Thymus (tissue), 11 donors: ENCODE data around the gene RPL26. TPM values are rescaled to one million over a fixed set of nuclear protein-coding genes. Genes with fewer than 3 reads are reported as not detected.

Experiments
- DNase-seq, 9 donors: peaks; one replicate each; pipeline ENCODE4 v3.0.0-alpha.2; 2013; ENCODE audit warnings: low spot score in 9 of 9, low read depth in 6 of 9, missing footprints in 1 of 9
- H3K27ac ChIP-seq, 2 donors: one replicate each; pipeline ENCODE4 v1.5.1; 2013; ENCODE audit warnings: control low read depth in 1 of 2, low read depth in 1 of 2, low read length in 1 of 2, mild to moderate bottlenecking in 1 of 2, moderate library complexity in 1 of 2
- H3K27me3 ChIP-seq, 2 donors: one replicate each; pipeline ENCODE4 v1.5.1; 2013; ENCODE audit warnings: low read length in 1 of 2; ENCODE audit not compliant: control insufficient read depth in 2 of 2, insufficient read depth in 1 of 2
- H3K36me3 ChIP-seq, 2 donors: one replicate each; pipeline ENCODE4 v1.5.1; 2013; ENCODE audit warnings: low read length in 1 of 2, mild to moderate bottlenecking in 1 of 2, moderate library complexity in 1 of 2; ENCODE audit not compliant: control insufficient read depth in 2 of 2, insufficient read depth in 2 of 2
- H3K4me1 ChIP-seq, 2 donors: one replicate each; pipeline ENCODE4 v1.5.1; 2013; ENCODE audit warnings: low read length in 2 of 2; ENCODE audit not compliant: control insufficient read depth in 2 of 2, insufficient read depth in 2 of 2
- H3K4me3 ChIP-seq, 2 donors: one replicate each; pipeline ENCODE4 v1.5.1; 2013; ENCODE audit warnings: low read length in 2 of 2, control low read depth in 1 of 2, mild to moderate bottlenecking in 1 of 2
- H3K9me3 ChIP-seq, 2 donors: one replicate each; pipeline ENCODE4 v1.5.1; 2013; ENCODE audit warnings: low read length in 1 of 2, mild to moderate bottlenecking in 1 of 2; ENCODE audit not compliant: control insufficient read depth in 2 of 2, insufficient read depth in 1 of 2
- WGBS: extraction: QIAGEN DNeasy Blood & Tissue Kit; methylation state at CpG from one replicate; pipeline ENCODE4 v1.1.7; 2013; 5-methylcytosine and 5-hydroxymethylcytosine counted together
- polyA plus RNA-seq: library from polyadenylated mRNA; stranded (reverse); fragments of 200-250 nt; gene quantifications from one replicate; pipeline ENCODE4 v1.2.3, GENCODE V29; 2013
- total RNA-seq: library from RNA; stranded (reverse); fragments of 120-200 nt; gene quantifications from one replicate; pipeline ENCODE4 v1.2.4, GENCODE V29; 2013
- donor health status: healthy.

RPL26 gene
- total and polyA plus RNA-seq, 2 donors: 5,303 to 6,011 TPM

- Histone ChIP-seq H3K27me3 (peaks cover 0 to 7% of the 10 kb centered on the region in 2 donors), H3K27ac (no peak overlapping the region), H3K4me1 (no peaks in the 10 kb centered on the region), H3K36me3 (no peaks in the 10 kb centered on the region), H3K9me3 (no peaks in the 10 kb centered on the region), H3K4me3 (no peak overlapping the region)
- 93% methylated on average over 4 of the region's 4 CpGs for WGBS
- no peak for DNase-seq
Observed at GRCh38 chr17:8333281-8333680, 49.7 kb downstream of the RPL26 start.

GRCh38 chr17:8332688-8333087 lies 50.3 kb downstream of the RPL26 start:
- Histone ChIP-seq H3K27ac (no peak overlapping the region), H3K36me3 (no peaks in the 10 kb centered on the region), H3K9me3 (no peaks in the 10 kb centered on the region), H3K27me3 (peaks cover 3 to 13% of the 10 kb centered on the region in 2 donors), H3K4me3 (no peak overlapping the region), H3K4me1 (no peaks in the 10 kb centered on the region)
- no peak for DNase-seq
- WGBS: 88% methylated on average over 5 of the region's 5 CpGs

GRCh38 chr17:8332128-8332527 lies 50.9 kb downstream of the RPL26 start:
- 94% methylated on average over 2 of the region's 2 CpGs for WGBS
- DNase-seq: no peak
- Histone ChIP-seq H3K9me3 (no peaks in the 10 kb centered on the region), H3K4me3 (no peak overlapping the region), H3K27me3 (peaks cover 3 to 19% of the 10 kb centered on the region in 2 donors), H3K36me3 (no peaks in the 10 kb centered on the region), H3K27ac (no peak overlapping the region), H3K4me1 (peaks cover 0 to 2% of the 10 kb centered on the region in 2 donors)

Other genes starting within 250 kb of the RPL26 start
- gene PER1, start 230.8 kb downstream of the RPL26 start, total RNA-seq: 4.2 TPM
- gene PER1, start 230.8 kb downstream of the RPL26 start, polyA plus RNA-seq: 71.9 TPM
- 7.4 TPM for gene VAMP2, start 220.2 kb downstream of the RPL26 start, total RNA-seq
- gene VAMP2, start 220.2 kb downstream of the RPL26 start, polyA plus RNA-seq: 73.9 TPM
- 71.6 TPM for gene TMEM107, start 206.8 kb downstream of the RPL26 start, total RNA-seq
- 21.3 TPM for gene TMEM107, start 206.8 kb downstream of the RPL26 start, polyA plus RNA-seq
- 8.5 TPM for gene BORCS6, start 193.0 kb downstream of the RPL26 start, total RNA-seq
- gene BORCS6, start 193.0 kb downstream of the RPL26 start, polyA plus RNA-seq: 11.4 TPM
- 58.8 TPM for gene AURKB, start 172.6 kb downstream of the RPL26 start, total RNA-seq
- 11.3 TPM for gene AURKB, start 172.6 kb downstream of the RPL26 start, polyA plus RNA-seq
- 12.0 TPM for gene CTC1, start 135.1 kb downstream of the RPL26 start, total RNA-seq
- gene CTC1, start 135.1 kb downstream of the RPL26 start, polyA plus RNA-seq: 55.8 TPM
- gene PFAS, start 133.9 kb downstream of the RPL26 start, total RNA-seq: 19.6 TPM
- gene PFAS, start 133.9 kb downstream of the RPL26 start, polyA plus RNA-seq: 12.8 TPM
- gene RANGRF, start 94.5 kb downstream of the RPL26 start, total RNA-seq: 29.0 TPM
- 51.3 TPM for gene RANGRF, start 94.5 kb downstream of the RPL26 start, polyA plus RNA-seq
- 0.90 TPM for gene SLC25A35, start 87.8 kb downstream of the RPL26 start, total RNA-seq
- 8.5 TPM for gene SLC25A35, start 87.8 kb downstream of the RPL26 start, polyA plus RNA-seq
- 0.71 TPM for gene ARHGEF15, start 73.0 kb downstream of the RPL26 start, total RNA-seq
- gene ARHGEF15, start 73.0 kb downstream of the RPL26 start, polyA plus RNA-seq: 6.1 TPM
- gene ODF4, start 43.4 kb downstream of the RPL26 start, total RNA-seq: not detected
- 0.05 TPM for gene ODF4, start 43.4 kb downstream of the RPL26 start, polyA plus RNA-seq
- not detected for gene RNF222, start 14.6 kb upstream of the RPL26 start, total RNA-seq
- gene RNF222, start 14.6 kb upstream of the RPL26 start, polyA plus RNA-seq: 0.34 TPM
- 17.8 TPM for gene NDEL1, start 52.7 kb upstream of the RPL26 start, total RNA-seq
- gene NDEL1, start 52.7 kb upstream of the RPL26 start, polyA plus RNA-seq: 24.4 TPM
- gene MYH10, start 247.5 kb upstream of the RPL26 start, total RNA-seq: 13.2 TPM
- 4.2 TPM for gene MYH10, start 247.5 kb upstream of the RPL26 start, polyA plus RNA-seq